H1 (cell line): Measurements from ENCODE around the gene PPM1F. TPM values are rescaled to one million over a fixed set of nuclear protein-coding genes. Genes with fewer than 3 reads are reported as not detected.
A peak's percentile ranks its signal among the peaks of the same experiment; 100 is the strongest.

Experiments
- BACH1 ChIP-seq: IDR thresholded peaks from 2 replicates; pipeline ENCODE4 v1.6.1; 2012; ENCODE audit warnings: low read length, improper control_type of control experiment
- CTCF ChIP-seq, 3 experiments: IDR thresholded peaks; 1 replicate in 2 of 3; 2 replicates in 1 of 3; pipeline versions ENCODE4 v1.5.1 to v1.6.1; 2011; ENCODE audit warnings: low read length in 3 of 3, mild to moderate bottlenecking in 3 of 3, inconsistent platforms in 2 of 3, low read depth in 1 of 3, moderate library complexity in 1 of 3; ENCODE audit not compliant: insufficient read depth in 1 of 3; ENCODE audit errors: control extremely low read depth in 1 of 3
- GABPA ChIP-seq: IDR thresholded peaks from 2 replicates; pipeline ENCODE4 v1.6.1; 2011; ENCODE audit warnings: mild to moderate bottlenecking, low read length, moderate library complexity, borderline replicate concordance; ENCODE audit not compliant: insufficient read depth
- HDAC6 ChIP-seq: IDR thresholded peaks from one replicate; pipeline ENCODE4 v1.7.1; 2012; ENCODE audit warnings: low read depth, mild to moderate bottlenecking, inconsistent platforms, low read length, moderate library complexity
- KDM4A ChIP-seq: IDR thresholded peaks from one replicate; pipeline ENCODE4 v1.7.1; 2012; ENCODE audit warnings: low read depth, mild to moderate bottlenecking, moderate library complexity, low read length, inconsistent platforms; ENCODE audit not compliant: severe bottlenecking
- MAX ChIP-seq: IDR thresholded peaks from 2 replicates; pipeline ENCODE4 v1.6.1; 2012; ENCODE audit warnings: inconsistent platforms
- NRF1 ChIP-seq: IDR thresholded peaks from 2 replicates; pipeline ENCODE4 v1.6.1; 2011; ENCODE audit warnings: mild to moderate bottlenecking, low read depth, low read length, improper control_type of control experiment
- POLR2A ChIP-seq, 2 experiments: IDR thresholded peaks; 1 replicate in 1 of 2; 2 replicates in 1 of 2; pipeline ENCODE4 v1.6.1; 2011; ENCODE audit warnings: low read depth in 2 of 2, low read length in 2 of 2, mild to moderate bottlenecking in 2 of 2; ENCODE audit errors: control extremely low read depth in 1 of 2
- RXRA ChIP-seq: IDR thresholded peaks from 2 replicates; pipeline ENCODE4 v1.6.1; 2011; ENCODE audit warnings: low read depth, mild to moderate bottlenecking, low read length, moderate library complexity; ENCODE audit not compliant: insufficient read depth
- SIN3A ChIP-seq, 2 experiments: IDR thresholded peaks in 1 of 2; conservative IDR thresholded peaks in 1 of 2; 2 replicates each; pipeline ENCODE4 v1.6.1; 2011 to 2012; ENCODE audit warnings: low read length in 2 of 2, improper control_type of control experiment in 1 of 2, low read depth in 1 of 2, mild to moderate bottlenecking in 1 of 2
- SRF ChIP-seq: IDR thresholded peaks from 2 replicates; pipeline ENCODE4 v1.6.1; 2011; ENCODE audit warnings: mild to moderate bottlenecking, low read depth, low read length, moderate library complexity
- TAF7 ChIP-seq: optimal IDR thresholded peaks from 2 replicates; pipeline ENCODE3; 2011; ENCODE audit warnings: low read depth, mild to moderate bottlenecking, inconsistent platforms, low read length, moderate library complexity, borderline replicate concordance
- TBP ChIP-seq: IDR thresholded peaks from 2 replicates; pipeline ENCODE4 v1.6.1; 2011; ENCODE audit warnings: low read depth, low read length, improper control_type of control experiment
- polyA plus RNA-seq, 7 experiments: library from polyadenylated mRNA; depleted of rRNA in 3 of 7; stranded (reverse) in 5 of 7; unstranded in 2 of 7; fragments of >200 nt in 5 of 7; fragments of 200-250 nt in 2 of 7; gene quantifications; 1 replicate in 5 of 7; 2 replicates in 1 of 7; 4 replicates in 1 of 7; pipeline versions ENCODE4 v1.2.1 to v1.2.3, GENCODE V29; 2011 to 2013; ENCODE audit warnings: missing spikeins in 2 of 7, mixed read lengths in 2 of 7
- total RNA-seq: library from RNA; stranded (reverse); fragmentation: NEBNext Ultra II Directional; extraction: Animal tissue kit (Norgen Biotek cat#: 25700); gene quantifications from 2 replicates; pipeline ENCODE4 v1.2.1, GENCODE V29; 2021

PPM1F gene
- total and polyA plus RNA-seq, 2 of the 8 experiments (the other 6 are each of a cell fraction or from before 2014, with no cell fraction given): 12.4 to 22.8 TPM

- peak; percentile 93 for TF ChIP-seq KDM4A
- TF ChIP-seq RXRA: no peak
- peak; percentile 42 for TF ChIP-seq TAF7
- no peak for TF ChIP-seq SRF
- TF ChIP-seq SIN3A (conservative IDR thresholded peaks at IDR 0.05 in 1 of 2, IDR thresholded peaks at IDR 0.05 in 1 of 2; ENCODE audit: low read depth in 1 of 2, low read length in 2 of 2): peak; percentile 41 to 52; a peak in 1 of 4 replicates
- TF ChIP-seq POLR2A (IDR thresholded peaks at IDR 0.05; ENCODE audit: control extremely low read depth in 1 of 2, low read depth in 2 of 2, low read length in 2 of 2): no peak
- TF ChIP-seq NRF1: peak; percentile 57
- 0 out of 2 replicates have a peak, but pooled peaks have one; percentile 34 for TF ChIP-seq TBP
- TF ChIP-seq BACH1: no peak
- no peak for TF ChIP-seq MAX
- no peak for TF ChIP-seq HDAC6
- TF ChIP-seq CTCF (IDR thresholded peaks at IDR 0.05; ENCODE audit: control extremely low read depth in 1 of 3, insufficient read depth in 1 of 3, low read depth in 1 of 3, low read length in 3 of 3): peak; percentile 90 to 97 (median 91)
- TF ChIP-seq GABPA: peak; percentile 53; the same call in 1 of the 2 replicates
These were observed at the start of gene PPM1F (continued) for GRCh38 chr22:21952586-21953571.
